Sigmoid colon (tissue), 7 donors: Measurements from ENCODE around the gene NEDD9. TPM values are rescaled to one million over a fixed set of nuclear protein-coding genes. Genes with fewer than 3 reads are reported as not detected.

ENCODE experiments used
- DNase-seq: peaks from one replicate; pipeline ENCODE4 v3.0.0-alpha.2; 2019
- H3K27ac ChIP-seq, 4 donors: fragments of 200-600 bp; sonication (generic); one replicate each; pipeline ENCODE4 v1.5.1; 2016 to 2019; ENCODE audit warnings: mild to moderate bottlenecking in 1 of 4
- H3K27me3 ChIP-seq, 3 donors: fragments of 200-600 bp; sonication (generic); one replicate each; pipeline ENCODE4 v1.5.1; 2019; ENCODE audit warnings: mild to moderate bottlenecking in 1 of 3
- H3K36me3 ChIP-seq, 4 donors: fragments of 200-600 bp; sonication (generic); one replicate each; pipeline ENCODE4 v1.5.1; 2016 to 2019
- H3K4me1 ChIP-seq, 4 donors: fragments of 200-600 bp; sonication (generic); one replicate each; pipeline ENCODE4 v1.5.1; 2017 to 2019
- H3K4me3 ChIP-seq, 4 donors: fragments of 200-600 bp; sonication (generic); one replicate each; pipeline ENCODE4 v1.5.1; 2017 to 2019; ENCODE audit warnings: mild to moderate bottlenecking in 2 of 4, moderate library complexity in 1 of 4
- H3K9me3 ChIP-seq, 4 donors: fragments of 200-600 bp in 3 of 4; sonication (generic) in 3 of 4; one replicate each; pipeline versions ENCODE4 v1.5.1 to v1.6.1; 2013 to 2019
- EP300 ChIP-seq, 4 donors: sonication (generic); formaldehyde crosslinking; IDR thresholded peaks; one replicate each; pipeline ENCODE4 v1.6.1; 2017; ENCODE audit warnings: antibody characterized with exemption in 4 of 4
- POLR2A ChIP-seq, 2 donors: fragments of 450-650 bp; IDR thresholded peaks; one replicate each; pipeline ENCODE4 v1.6.1; 2016; ENCODE audit warnings: antibody characterized with exemption in 2 of 2, mild to moderate bottlenecking in 2 of 2, moderate library complexity in 2 of 2
- POLR2AphosphoS5 ChIP-seq, 4 donors: sonication (generic); formaldehyde crosslinking; IDR thresholded peaks; one replicate each; pipeline ENCODE4 v1.6.1; 2017; ENCODE audit warnings: antibody characterized with exemption in 4 of 4
- WGBS, 2 donors: extraction: QIAGEN DNeasy Blood & Tissue Kit; methylation state at CpG; one replicate each; pipeline ENCODE4 v1.1.7; 2013; 5-methylcytosine and 5-hydroxymethylcytosine counted together
- intact Hi-C: fragments of 100-400 bp; cut with DNase I; formaldehyde crosslinking; loops from one replicate; pipeline ENCODE4 v1.15.1; 2023
- polyA plus RNA-seq, 3 donors: library from polyadenylated mRNA; stranded (reverse); fragments of 200-250 nt; gene quantifications; one replicate each; pipeline ENCODE4 v1.2.3, GENCODE V29; 2013
- total RNA-seq, 4 donors: library from RNA; depleted of rRNA; stranded (reverse); fragments of >200 nt; gene quantifications; one replicate each; pipeline ENCODE4 v1.1.0, GENCODE V29; 2016
- TF ChIP-seq, protein P1 (sequence below), 4 experiments: fragments of 450-650 bp in 3 of 4; fragments of 200-600 bp in 1 of 4; IDR thresholded peaks; one replicate each; pipeline ENCODE4 v1.5.1; 2016 to 2019; ENCODE audit warnings: antibody characterized with exemption in 4 of 4, mild to moderate bottlenecking in 3 of 4, moderate library complexity in 2 of 4
- donor health status: healthy with polysubstance abuse.
- donor health status: Bipolar disorder and iron deficiency.
- donor health status: healthy.

Gene NEDD9
- total and polyA plus RNA-seq, 7 donors = 13.8 to 42.5 (median 21.4) TPM

GRCh38 chr6:11278207-11278559, 45.7 kb upstream of the NEDD9 start:
- 87 to 91% methylated on average over 6 of the region's 6 CpGs for WGBS, 2 donors
- no peaks in the 10 kb centered on the region for H3K36me3 ChIP-seq
- H3K27ac ChIP-seq = no peak overlapping the region
- H3K4me1 ChIP-seq = no peaks in the 10 kb centered on the region
- H3K9me3 ChIP-seq = no peaks in the 10 kb centered on the region
- intact Hi-C loops = no loop called here
- H3K27me3 ChIP-seq = no peaks in the 10 kb centered on the region
- no peak overlapping the region for H3K4me3 ChIP-seq
- DNase-seq = no peak
- TF ChIP-seq, protein P1, sequence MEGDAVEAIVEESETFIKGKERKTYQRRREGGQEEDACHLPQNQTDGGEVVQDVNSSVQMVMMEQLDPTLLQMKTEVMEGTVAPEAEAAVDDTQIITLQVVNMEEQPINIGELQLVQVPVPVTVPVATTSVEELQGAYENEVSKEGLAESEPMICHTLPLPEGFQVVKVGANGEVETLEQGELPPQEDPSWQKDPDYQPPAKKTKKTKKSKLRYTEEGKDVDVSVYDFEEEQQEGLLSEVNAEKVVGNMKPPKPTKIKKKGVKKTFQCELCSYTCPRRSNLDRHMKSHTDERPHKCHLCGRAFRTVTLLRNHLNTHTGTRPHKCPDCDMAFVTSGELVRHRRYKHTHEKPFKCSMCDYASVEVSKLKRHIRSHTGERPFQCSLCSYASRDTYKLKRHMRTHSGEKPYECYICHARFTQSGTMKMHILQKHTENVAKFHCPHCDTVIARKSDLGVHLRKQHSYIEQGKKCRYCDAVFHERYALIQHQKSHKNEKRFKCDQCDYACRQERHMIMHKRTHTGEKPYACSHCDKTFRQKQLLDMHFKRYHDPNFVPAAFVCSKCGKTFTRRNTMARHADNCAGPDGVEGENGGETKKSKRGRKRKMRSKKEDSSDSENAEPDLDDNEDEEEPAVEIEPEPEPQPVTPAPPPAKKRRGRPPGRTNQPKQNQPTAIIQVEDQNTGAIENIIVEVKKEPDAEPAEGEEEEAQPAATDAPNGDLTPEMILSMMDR (IDR thresholded peaks at IDR 0.05) = no peak
- TF ChIP-seq POLR2AphosphoS5 (IDR thresholded peaks at IDR 0.05) = no peak
- no peak for TF ChIP-seq POLR2A (IDR thresholded peaks at IDR 0.05)
- TF ChIP-seq EP300 (IDR thresholded peaks at IDR 0.05) = no peak

DNA sequence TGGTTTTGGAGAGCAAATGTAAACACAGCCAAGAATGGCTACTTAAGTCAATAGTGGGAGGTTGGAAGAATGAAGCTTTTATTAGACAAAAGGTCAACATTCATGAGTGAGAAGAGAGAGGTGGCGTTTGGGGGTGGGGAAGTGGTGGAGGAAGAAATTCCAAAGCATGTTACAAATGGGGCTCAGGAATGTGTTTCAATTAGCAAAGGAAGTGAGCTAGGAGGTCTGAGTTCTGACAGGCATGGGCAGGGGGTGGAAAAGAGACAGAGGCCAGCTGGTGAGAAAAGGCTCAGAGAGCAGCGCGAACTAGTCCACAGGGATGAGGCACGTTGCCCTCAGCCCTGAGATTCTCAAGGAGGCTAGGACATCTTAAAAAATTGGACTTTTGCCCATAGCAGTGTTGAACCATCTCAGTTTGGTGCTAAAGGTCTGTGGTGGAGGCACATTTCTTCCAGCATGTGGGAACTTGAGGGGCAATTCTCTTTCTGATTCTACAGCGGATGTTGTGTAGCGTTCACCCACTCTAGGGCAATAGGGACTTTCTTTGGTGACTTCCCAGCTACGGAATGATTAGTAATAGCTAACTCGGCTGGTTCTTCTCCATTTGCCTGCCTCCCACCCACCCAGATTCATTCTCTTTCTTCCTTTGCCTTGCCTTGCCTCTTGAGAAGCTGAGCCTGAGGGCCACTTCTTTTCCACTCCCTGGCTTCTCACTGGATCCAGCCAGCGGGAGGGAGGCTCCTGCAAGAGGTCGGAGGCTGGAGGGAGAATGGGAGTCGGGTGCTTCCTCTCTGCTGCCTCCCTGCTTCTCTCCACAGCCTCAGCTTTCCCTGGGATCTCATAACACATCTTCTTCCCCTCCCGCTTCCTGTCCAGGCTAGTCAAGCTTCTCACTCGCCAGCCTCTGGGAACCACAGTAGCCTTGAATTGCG, 45.1 kb upstream of the NEDD9 start:
- no peaks in the 10 kb centered on the region for H3K4me1 ChIP-seq
- no peaks in the 10 kb centered on the region for H3K36me3 ChIP-seq
- no peaks in the 10 kb centered on the region for H3K27me3 ChIP-seq
- no peak for DNase-seq
- H3K4me3 ChIP-seq = no peak overlapping the region
- 79 to 82% methylated on average over 14 of the region's 14 CpGs for WGBS, 2 donors
- intact Hi-C loops = no loop called here
- H3K9me3 ChIP-seq = no peaks in the 10 kb centered on the region
- H3K27ac ChIP-seq = no peak overlapping the region
- TF ChIP-seq EP300 (IDR thresholded peaks at IDR 0.05) = no peak
- TF ChIP-seq POLR2A (IDR thresholded peaks at IDR 0.05) = no peak
- no peak for TF ChIP-seq POLR2AphosphoS5 (IDR thresholded peaks at IDR 0.05)
- TF ChIP-seq, protein P1 (IDR thresholded peaks at IDR 0.05) = no peak

- intact Hi-C loops = no loop called here
- Histone ChIP-seq H3K4me3 (no peak overlapping the region), H3K27me3 (no peaks in the 10 kb centered on the region), H3K27ac (no peak overlapping the region), H3K36me3 (no peaks in the 10 kb centered on the region), H3K4me1 (peaks cover 0 to under 1% (median 0%) of the 10 kb centered on the region in 4 donors), H3K9me3 (no peaks in the 10 kb centered on the region)
- 54 to 94% methylated on average over 4 of the region's 4 CpGs for WGBS, 2 donors
- DNase-seq = no peak
- TF ChIP-seq, protein P1 (IDR thresholded peaks at IDR 0.05) = no peak
- TF ChIP-seq EP300 (IDR thresholded peaks at IDR 0.05) = no peak
- TF ChIP-seq POLR2AphosphoS5 (IDR thresholded peaks at IDR 0.05) = no peak
- no peak for TF ChIP-seq POLR2A (IDR thresholded peaks at IDR 0.05)
Measured at GRCh38 chr6:11276911-11277274, 44.4 kb upstream of the NEDD9 start.

GRCh38 chr6:11276228-11276627, 43.8 kb upstream of the NEDD9 start:
- no peaks in the 10 kb centered on the region for H3K36me3 ChIP-seq
- H3K27ac ChIP-seq = no peak overlapping the region
- intact Hi-C loops = no loop called here
- H3K9me3 ChIP-seq = no peaks in the 10 kb centered on the region
- TF ChIP-seq POLR2A (IDR thresholded peaks at IDR 0.05) (no peak), EP300 (IDR thresholded peaks at IDR 0.05) (no peak), POLR2AphosphoS5 (IDR thresholded peaks at IDR 0.05) (no peak)
- TF ChIP-seq, protein P1 (IDR thresholded peaks at IDR 0.05) = no peak
- peaks cover 0 to 7% (median 2%) of the 10 kb centered on the region in 4 donors for H3K4me1 ChIP-seq
- no peaks in the 10 kb centered on the region for H3K27me3 ChIP-seq
- no peak for DNase-seq
- no peak overlapping the region for H3K4me3 ChIP-seq
- 91 to 96% methylated on average over 8 of the region's 8 CpGs for WGBS, 2 donors
